Stimulated activated CD4-positive, alpha-beta T cell treated with anti-CD3 and anti-CD28 coated beads, Interleukin-1b, Interleukin-23, amount 100 ng/mL, for 24 hours (primary cell): ENCODE data around the gene KIF12.
"Not testable (repeated sequence)": the region's sequence is repeated elsewhere in the genome, so short reads cannot be mapped to it uniquely, and the experiment has no call there.

Experiments used
- DNase-seq, 4 experiments: peaks; one replicate each; pipeline ENCODE4 v3.0.0-alpha.2; 2020; ENCODE audit warnings: low read depth in 4 of 4, low spot score in 1 of 4

Gene KIF12

DNA sequence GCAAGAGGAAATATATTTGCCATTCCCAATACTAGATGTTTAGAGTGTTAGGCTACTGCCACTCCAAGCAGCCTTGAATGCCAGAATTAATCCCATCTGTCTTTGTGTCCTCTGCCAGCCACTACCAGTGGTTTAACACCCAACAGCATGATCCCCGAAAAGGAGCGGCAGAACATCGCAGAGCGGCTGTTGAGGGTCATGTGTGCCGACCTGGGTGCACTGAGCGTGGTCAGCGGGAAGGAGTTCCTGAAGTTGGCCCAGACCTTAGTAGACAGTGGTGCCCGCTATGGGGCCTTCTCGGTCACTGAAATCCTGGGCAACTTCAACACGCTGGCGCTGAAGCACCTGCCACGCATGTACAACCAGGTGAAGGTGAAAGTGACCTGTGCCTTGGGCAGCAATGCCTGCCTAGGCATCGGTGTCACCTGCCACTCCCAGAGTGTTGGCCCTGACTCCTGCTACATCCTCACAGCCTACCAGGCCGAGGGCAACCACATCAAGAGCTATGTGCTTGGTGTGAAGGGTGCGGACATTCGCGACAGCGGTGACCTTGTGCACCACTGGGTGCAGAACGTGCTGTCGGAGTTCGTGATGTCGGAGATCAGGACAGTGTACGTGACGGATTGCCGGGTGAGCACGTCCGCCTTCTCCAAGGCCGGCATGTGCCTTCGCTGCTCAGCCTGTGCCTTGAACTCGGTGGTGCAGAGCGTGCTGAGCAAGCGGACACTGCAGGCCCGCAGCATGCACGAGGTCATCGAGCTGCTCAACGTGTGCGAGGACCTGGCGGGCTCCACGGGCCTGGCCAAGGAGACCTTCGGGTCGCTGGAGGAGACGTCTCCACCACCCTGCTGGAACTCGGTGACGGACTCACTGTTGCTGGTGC, 50.3 kb downstream of the KIF12 start:
- DNase-seq = no peak

GRCh38 chr9:114047717-114048116, 51.4 kb downstream of the KIF12 start:
- DNase-seq = no peak

DNA sequence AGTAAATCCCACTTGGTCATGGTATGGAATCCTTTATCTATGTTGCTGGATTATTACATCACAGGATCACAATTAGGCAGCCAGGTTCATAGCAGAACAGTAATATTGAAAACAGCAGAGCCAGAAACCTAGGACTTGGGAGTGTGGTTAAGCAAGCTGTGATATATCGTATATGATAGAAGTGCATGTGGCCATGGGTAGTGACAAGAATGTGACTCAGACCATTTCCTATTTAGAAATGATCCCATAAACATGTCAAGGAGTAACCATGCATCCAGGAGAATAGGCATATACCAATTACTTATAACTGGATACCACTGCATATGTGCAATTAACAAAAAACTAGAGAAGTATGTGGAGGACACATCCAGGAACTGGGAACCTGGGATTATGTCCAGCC, 52.2 kb downstream of the KIF12 start:
- no peak for DNase-seq

GRCh38 chr9:114046237-114046755, 52.8 kb downstream of the KIF12 start:
- DNase-seq = no peak

- not testable (repeated sequence) for DNase-seq
Measured at GRCh38 chr9:114043660-114044059, 55.4 kb downstream of the KIF12 start.
